NCI-H1092 treated with DMSO at 0.1 percent for 48 hours (cell line): ENCODE data around the gene CDCA3.
"Not testable (repeated sequence)": the region's sequence is repeated elsewhere in the genome, so short reads cannot be mapped to it uniquely, and the experiment has no call there.

Source experiments
- DNase-seq: peaks from one replicate; lab custom pipeline; 2025; lab: John Stamatoyannopoulos, UW

CDCA3 gene

GRCh38 chr12:6851153-6851920 is at the start of gene CDCA3:
CDCA3 (minus strand) TSS chr12:6851286; CDS start chr12:6850952, 334 bp downstream.
- peak; percentile 98 for DNase-seq

GRCh38 chr12:6899837-6900519 is 48.9 kb upstream of the CDCA3 start:
- DNase-seq: no peak

- no peak for DNase-seq
These were observed 48.3 kb upstream of the CDCA3 start for GRCh38 chr12:6899427-6899826.

- no peak for DNase-seq
These were observed 45.9 kb upstream of the CDCA3 start for GRCh38 chr12:6896846-6897435.

GRCh38 chr12:6894321-6894720 is 43.2 kb upstream of the CDCA3 start:
- no peak for DNase-seq

- DNase-seq: not testable (repeated sequence)
These were observed 41.6 kb upstream of the CDCA3 start for GRCh38 chr12:6892683-6893082.

GRCh38 chr12:6891646-6892001 is 40.5 kb upstream of the CDCA3 start:
- no peak for DNase-seq

- peak; percentile 97 for DNase-seq
These were observed 39.9 kb upstream of the CDCA3 start for GRCh38 chr12:6890789-6891645.

- not testable (repeated sequence) for DNase-seq
These were observed 38.9 kb upstream of the CDCA3 start for GRCh38 chr12:6889775-6890573.

- not testable (repeated sequence) for DNase-seq
These were observed 37.7 kb upstream of the CDCA3 start for GRCh38 chr12:6888794-6889193.

- no peak for DNase-seq
These were observed 37.3 kb upstream of the CDCA3 start for GRCh38 chr12:6888360-6888759.

GRCh38 chr12:6887460-6887859 is 36.4 kb upstream of the CDCA3 start:
- DNase-seq: no peak

GRCh38 chr12:6886206-6886999 is 35.3 kb upstream of the CDCA3 start:
- not testable (repeated sequence) for DNase-seq

- no peak for DNase-seq
These were observed 33.5 kb upstream of the CDCA3 start for GRCh38 chr12:6884539-6884938.

GRCh38 chr12:6883683-6884082 is 32.6 kb upstream of the CDCA3 start:
- no peak for DNase-seq

GRCh38 chr12:6883252-6883651 is 32.2 kb upstream of the CDCA3 start:
- DNase-seq: no peak

- not testable (repeated sequence) for DNase-seq
These were observed 28.7 kb upstream of the CDCA3 start for GRCh38 chr12:6879824-6880223.

GRCh38 chr12:6874015-6874368 is 22.9 kb upstream of the CDCA3 start:
- DNase-seq: not testable (repeated sequence)

GRCh38 chr12:6873094-6874014 is 22.3 kb upstream of the CDCA3 start, which contains the start of gene SPSB2:
SPSB2 (minus strand) TSS chr12:6873303; CDS start chr12:6872901, 402 bp downstream.
- peak; percentile 82 for DNase-seq
